ENCODE results near the gene PER1.

DNA sequence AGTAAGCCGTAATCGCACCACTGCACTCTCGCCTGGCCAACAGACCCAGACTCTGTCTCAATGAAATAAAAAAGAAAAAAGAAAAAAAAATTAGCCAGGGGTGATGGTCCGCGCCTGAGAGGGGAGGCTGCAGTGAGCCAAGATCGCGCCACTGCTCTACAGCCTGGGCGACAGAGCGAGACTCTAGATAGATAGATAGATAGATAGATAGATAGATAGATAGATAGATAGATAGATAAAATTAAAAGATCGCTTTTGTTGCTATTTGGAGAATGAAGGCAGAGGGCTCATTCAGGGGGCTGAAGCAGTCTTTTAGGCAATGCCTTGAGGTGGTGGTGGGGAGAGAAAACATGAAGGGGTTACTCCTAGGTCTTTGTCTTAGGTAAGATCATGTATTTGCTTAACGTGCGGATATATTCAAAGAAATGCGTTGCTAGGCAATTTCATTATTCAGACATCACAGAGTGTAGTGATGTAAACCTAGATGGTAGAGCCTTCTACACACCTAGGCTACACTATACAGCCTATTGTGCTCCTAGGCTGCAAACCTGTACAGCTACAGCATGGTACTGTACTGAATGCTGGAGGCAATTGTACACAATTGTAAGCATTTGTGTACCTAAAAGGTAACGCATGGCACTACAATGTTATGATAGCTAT, 23.9 kb downstream of the PER1 start:
- TF ChIP-seq, protein P1, sequence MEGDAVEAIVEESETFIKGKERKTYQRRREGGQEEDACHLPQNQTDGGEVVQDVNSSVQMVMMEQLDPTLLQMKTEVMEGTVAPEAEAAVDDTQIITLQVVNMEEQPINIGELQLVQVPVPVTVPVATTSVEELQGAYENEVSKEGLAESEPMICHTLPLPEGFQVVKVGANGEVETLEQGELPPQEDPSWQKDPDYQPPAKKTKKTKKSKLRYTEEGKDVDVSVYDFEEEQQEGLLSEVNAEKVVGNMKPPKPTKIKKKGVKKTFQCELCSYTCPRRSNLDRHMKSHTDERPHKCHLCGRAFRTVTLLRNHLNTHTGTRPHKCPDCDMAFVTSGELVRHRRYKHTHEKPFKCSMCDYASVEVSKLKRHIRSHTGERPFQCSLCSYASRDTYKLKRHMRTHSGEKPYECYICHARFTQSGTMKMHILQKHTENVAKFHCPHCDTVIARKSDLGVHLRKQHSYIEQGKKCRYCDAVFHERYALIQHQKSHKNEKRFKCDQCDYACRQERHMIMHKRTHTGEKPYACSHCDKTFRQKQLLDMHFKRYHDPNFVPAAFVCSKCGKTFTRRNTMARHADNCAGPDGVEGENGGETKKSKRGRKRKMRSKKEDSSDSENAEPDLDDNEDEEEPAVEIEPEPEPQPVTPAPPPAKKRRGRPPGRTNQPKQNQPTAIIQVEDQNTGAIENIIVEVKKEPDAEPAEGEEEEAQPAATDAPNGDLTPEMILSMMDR (IDR thresholded peaks at IDR 0.05), result no peak
- no peak for TF ChIP-seq POLR2A (IDR thresholded peaks at IDR 0.05)
